K562 (cell line): ENCODE measurements around the gene POC5. TPM values are rescaled to one million over a fixed set of nuclear protein-coding genes. Genes with fewer than 3 reads are reported as not detected.

ENCODE experiments used
- ATAC-seq: fragments of 200-7000 bp; cut with Tn5 transposase; 3 replicates; pipeline ENCODE4 v1.9.1; 2020; ENCODE audit warnings: moderate library complexity
- BruUV-seq: library from RNA; stranded (reverse); fragments of 400-500 nt; replicated peaks from 2 replicates; lab custom pipeline; 2021; lab: Mats Ljungman, UMichigan
- CTCF ChIA-PET: fragments of 300-600 bp; formaldehyde crosslinking; extraction: SDS; loops from one replicate; lab custom pipeline; 2021; ENCODE audit warnings: low intra/inter-chr PET ratio; lab: Yijun Ruan, JAX
- POLR2A ChIA-PET: fragments of 300-600, 350-650 bp; sonication (Branson Sonifier 250); formaldehyde crosslinking; extraction: SDS; loops from one replicate; lab custom pipeline; 2021; ENCODE audit warnings: antibody characterized with exemption, inconsistent platforms; lab: Yijun Ruan, JAX
- DNase-seq, 4 experiments: peaks; one replicate each; pipeline versions ENCODE4 v3.0.0 to v3.0.0-alpha.2; 2011 to 2018; ENCODE audit warnings: low spot score in 3 of 4, mixed read lengths in 3 of 4; ENCODE audit errors: extremely low read depth in 1 of 4
- FAIRE-seq: peaks from 2 replicates; lab custom pipeline; 2011; peaks lifted over from hg19 to GRCh38; lab: Jason Lieb, UNC
- H2AFZ ChIP-seq: 2 replicates; pipeline ENCODE4 v1.6.0; 2011; ENCODE audit warnings: low read depth, low read length, control low read depth, inconsistent platforms
- H3K27ac ChIP-seq: fragments of 200-600 bp; 3 replicates; pipeline ENCODE4 v1.8.0; 2011; ENCODE audit warnings: low read depth, mild to moderate bottlenecking, control low read depth, inconsistent platforms, low read length, moderate library complexity, mixed read lengths; ENCODE audit errors: extremely low read depth
- H3K27me3 ChIP-seq, 2 experiments: fragments of 300-600 bp in 1 of 2; 2 replicates in 1 of 2; 3 replicates in 1 of 2; pipeline versions ENCODE4 v1.6.0 to v1.8.0; 2011; ENCODE audit warnings: inconsistent platforms in 2 of 2, low read length in 2 of 2, mild to moderate bottlenecking in 1 of 2, mixed read lengths in 1 of 2, moderate library complexity in 1 of 2; ENCODE audit not compliant: control insufficient read depth in 2 of 2, insufficient read depth in 2 of 2
- H3K36me3 ChIP-seq: fragments of 300-600 bp; 3 replicates; pipeline ENCODE4 v1.8.0; 2011; ENCODE audit warnings: mild to moderate bottlenecking, low read length, inconsistent platforms; ENCODE audit not compliant: control insufficient read depth, insufficient read depth
- H3K4me1 ChIP-seq, 2 experiments: fragments of 200-600 bp in 1 of 2; replicated peaks in 1 of 2; 2 replicates in 1 of 2; 3 replicates in 1 of 2; pipeline versions ENCODE4 v1.5.1 to v1.8.0; 2011; ENCODE audit warnings: inconsistent platforms in 2 of 2, low read length in 2 of 2, mild to moderate bottlenecking in 1 of 2, mixed read lengths in 1 of 2, moderate library complexity in 1 of 2; ENCODE audit not compliant: control insufficient read depth in 2 of 2, insufficient read depth in 2 of 2
- H3K4me2 ChIP-seq: 2 replicates; pipeline ENCODE4 v1.6.1; 2011; ENCODE audit warnings: low read length, control low read depth, inconsistent platforms, mixed read lengths; ENCODE audit not compliant: insufficient read depth
- H3K4me3 ChIP-seq: fragments of 200-600 bp; sonication (generic), shearing (Covaris generic); 2 replicates; pipeline ENCODE4 v1.5.1; 2016; ENCODE audit warnings: control low read depth, inconsistent platforms
- H3K79me2 ChIP-seq: fragments of 200-600 bp; 3 replicates; pipeline ENCODE4 v1.8.0; 2011; ENCODE audit warnings: low read length, inconsistent platforms; ENCODE audit not compliant: control insufficient read depth, insufficient read depth
- H3K9ac ChIP-seq, 2 experiments: 2 replicates each; pipeline versions ENCODE4 v1.6.0 to v1.6.1; 2011; ENCODE audit warnings: low read depth in 2 of 2, low read length in 2 of 2, control low read depth in 1 of 2, inconsistent platforms in 1 of 2, mild to moderate bottlenecking in 1 of 2, mixed read lengths in 1 of 2; ENCODE audit not compliant: insufficient read depth in 1 of 2
- H3K9me1 ChIP-seq: one replicate; pipeline ENCODE4 v1.6.0; 2011; ENCODE audit warnings: inconsistent platforms, mild to moderate bottlenecking, low read length, moderate library complexity; ENCODE audit not compliant: control insufficient read depth, insufficient read depth
- H3K9me3 ChIP-seq: replicated peaks from 2 replicates; pipeline ENCODE4 v1.5.1; 2011; ENCODE audit warnings: low read depth, low read length, inconsistent platforms; ENCODE audit not compliant: control insufficient read depth, insufficient read depth
- H4K20me1 ChIP-seq: replicated peaks from 2 replicates; pipeline ENCODE4 v1.6.1; 2011; ENCODE audit warnings: low read length, inconsistent platforms, mixed read lengths; ENCODE audit not compliant: control insufficient read depth, insufficient read depth
- BCLAF1 ChIP-seq, 2 experiments: fragments of 450-650 bp in 1 of 2; IDR thresholded peaks; 2 replicates each; pipeline ENCODE4 v1.6.1; 2011 to 2017; ENCODE audit warnings: low read depth in 2 of 2, antibody characterized with exemption in 1 of 2, borderline replicate concordance in 1 of 2, low read length in 1 of 2, mild to moderate bottlenecking in 1 of 2, mixed read lengths in 1 of 2; ENCODE audit not compliant: control insufficient read depth in 1 of 2
- BHLHE40 ChIP-seq: IDR thresholded peaks from 2 replicates; pipeline ENCODE4 v1.6.1; 2011; ENCODE audit warnings: low read length, improper control_type of control experiment
- CEBPG ChIP-seq, 3 experiments: fragments of 200-800 bp in 1 of 3; sonication (Bioruptor generic) in 1 of 3; sonication (generic) in 1 of 3; formaldehyde crosslinking in 1 of 3; IDR thresholded peaks in 2 of 3; conservative IDR thresholded peaks in 1 of 3; 2 replicates each; pipeline versions ENCODE4 v1.6.1 to v1.8.0; 2016 to 2022; ENCODE audit warnings: missing compliant biosample characterization in 2 of 3, missing genetic modification characterization in 2 of 3, mild to moderate bottlenecking in 1 of 3, missing genetic modification reagents in 1 of 3
- CHD4 ChIP-seq: fragments of 200-600 bp; sonication (generic); IDR thresholded peaks from 3 replicates; pipeline ENCODE4 v1.6.1; 2012; ENCODE audit warnings: low read depth, mild to moderate bottlenecking, mixed read lengths, low read length, inconsistent platforms; ENCODE audit not compliant: insufficient read depth, insufficient replicate concordance, poor library complexity, severe bottlenecking
- ETS2 ChIP-seq: IDR thresholded peaks from 2 replicates; pipeline ENCODE4 v1.6.1; 2016; ENCODE audit warnings: borderline replicate concordance, missing genetic modification characterization, mild to moderate bottlenecking, moderate library complexity, missing compliant biosample characterization; ENCODE audit not compliant: poor library complexity, severe bottlenecking
- MITF ChIP-seq: IDR thresholded peaks from 2 replicates; pipeline ENCODE4 v1.6.1; 2014; ENCODE audit warnings: antibody characterized with exemption
- NR1H2 ChIP-seq: sonication (generic); formaldehyde crosslinking; IDR thresholded peaks from 2 replicates; pipeline ENCODE4 v1.4.0; 2020; ENCODE audit warnings: mild to moderate bottlenecking, missing genetic modification reagents
- POLR3G ChIP-seq: IDR thresholded peaks from 2 replicates; pipeline ENCODE4 v1.6.1; 2011; ENCODE audit not compliant: insufficient read length, insufficient replicate concordance; ENCODE audit errors: extremely low read depth
- SP1 ChIP-seq: sonication (generic); formaldehyde crosslinking; IDR thresholded peaks from 2 replicates; pipeline ENCODE4 v1.8.1; 2022; ENCODE audit warnings: mild to moderate bottlenecking, missing genetic modification reagents
- ZBTB7A ChIP-seq: IDR thresholded peaks from 2 replicates; pipeline ENCODE4 v1.6.1; 2011; ENCODE audit warnings: low read depth, mild to moderate bottlenecking, low read length, moderate library complexity, borderline replicate concordance; ENCODE audit not compliant: control insufficient read depth
- ZNF354B ChIP-seq: fragments of 250-450 bp; sonication (Bioruptor Pico); IDR thresholded peaks from 2 replicates; pipeline ENCODE4 v1.4.0; 2020
- ZNF639 ChIP-seq, 2 experiments: fragments of 200-800 bp in 1 of 2; sonication (Bioruptor generic) in 1 of 2; sonication (generic) in 1 of 2; formaldehyde crosslinking in 1 of 2; IDR thresholded peaks in 1 of 2; conservative IDR thresholded peaks in 1 of 2; 2 replicates each; pipeline versions ENCODE4 v1.5.0 to v1.6.1; 2016 to 2020; ENCODE audit warnings: missing compliant biosample characterization in 1 of 2, missing genetic modification characterization in 1 of 2, missing genetic modification reagents in 1 of 2
- WGBS: fragments of 100-300 bp; shearing (Covaris generic); methylation state at CpG from one replicate; pipeline ENCODE4 v1.1.6; 2016; ENCODE audit warnings: low coverage, mixed read lengths; ENCODE audit not compliant: insufficient coverage; ENCODE audit errors: missing lambda C conversion rate; 5-methylcytosine and 5-hydroxymethylcytosine counted together
- in situ Hi-C: fragments of 300-500 bp; cut with MboI; formaldehyde crosslinking; loops from 4 replicates; pipeline ENCODE4 v1.15.0; 2018; ENCODE audit warnings: inconsistent platforms, mixed read lengths
- intact Hi-C: fragments of 100-400 bp; cut with micrococcal nuclease; formaldehyde crosslinking; loops from 2 replicates; pipeline ENCODE4 v1.14.2; 2022
- polyA plus RNA-seq, 8 experiments: library from polyadenylated mRNA; depleted of rRNA in 4 of 8; stranded (reverse) in 5 of 8; unstranded in 3 of 8; fragments of >200 nt; fragmentation: Nextera tagmentation in 2 of 8; fragmentation: Illumina TruSeq in 1 of 8; extraction: Ambion mirVana in 2 of 8; extraction: Trizol in 1 of 8; gene quantifications; 2 replicates each; pipeline versions ENCODE4 v1.2.1 to v1.2.3, GENCODE V29; 2011 to 2014; ENCODE audit warnings: inconsistent platforms in 1 of 8, missing spikeins in 1 of 8
- total RNA-seq, 7 experiments: library from RNA; depleted of rRNA in 6 of 7; stranded (reverse); fragments of >200 nt in 6 of 7; fragmentation: Illumina TruSeq in 2 of 7; extraction: Trizol in 2 of 7; gene quantifications; 2 replicates each; pipeline versions ENCODE4 v1.2.1 to v1.2.3, GENCODE V29; 2011 to 2021; ENCODE audit warnings: low replicate concordance in 1 of 7

Gene POC5
- total and polyA plus RNA-seq, 9 of the 15 experiments (the other 6 are each of a cell fraction or from before 2014, with no cell fraction given), result 14.5 to 38.2 (median 27.0) TPM

GRCh38 chr5:75659791-75660450, 57.3 kb downstream of the POC5 start:
- in situ Hi-C loops, result no loop called here
- POLR2A ChIA-PET, result interaction anchor here (0.8 kb wide), 1 partner anchor 51 kb away, joined by 3 read pairs; no protein-coding TSS in a partner anchor
- H3K4me2 ChIP-seq, result no peak overlapping the region
- TF ChIP-seq POLR3G (no peak), SP1 (CRISPR knock-in tag) (no peak), ZBTB7A (no peak), ETS2 (tag) (no peak), BCLAF1 (IDR thresholded peaks at IDR 0.05; ENCODE audit: borderline replicate concordance in 1 of 2, control insufficient read depth in 1 of 2, low read depth in 2 of 2, low read length in 1 of 2) (no peak), ZNF354B (no peak), MITF (no peak), BHLHE40 (no peak), ZNF639 (CRISPR knock-in tag; conservative IDR thresholded peaks at IDR 0.05 in 1 of 2, IDR thresholded peaks at IDR 0.05 in 1 of 2) (no peak), CHD4 (no peak), CEBPG (CRISPR knock-in tag; IDR thresholded peaks at IDR 0.05) (no peak), CEBPG (tag; conservative IDR thresholded peaks at IDR 0.05 in 1 of 2, IDR thresholded peaks at IDR 0.05 in 1 of 2) (no peak), NR1H2 (CRISPR knock-in tag) (no peak)

More at GRCh38 chr5:75659791-75660450, 57.3 kb downstream of the POC5 start:
- Histone ChIP-seq H3K79me2 (no peaks in the 10 kb centered on the region), H2AFZ (no peak overlapping the region), H3K27me3 (no peaks in the 10 kb centered on the region), H3K36me3 (no peaks in the 10 kb centered on the region), H3K4me3 (no peak overlapping the region), H4K20me1 (no peaks in the 10 kb centered on the region), H3K27ac (no peak overlapping the region), H3K9me1 (no peaks in the 10 kb centered on the region), H3K9me3 (no peaks in the 10 kb centered on the region), H3K9ac (no peak overlapping the region), H3K4me1 (peaks cover 3 to 4% of the 10 kb centered on the region in 2 experiments; a peak in 3 of 5 replicates)
- FAIRE-seq, result no peak
- 61% methylated on average over 3 of the region's 3 CpGs for WGBS
- CTCF ChIA-PET, result no interaction called here
- intact Hi-C loops, result loop anchor here (10.0 kb wide), 2 partner anchors 295 to 425 kb away; partner anchors contain the start of gene ANKRD31
- DNase-seq, result no peak
- ATAC-seq, result no peak
- no TSS peak for BruUV-seq
